Caco-2 (cell line): ENCODE results near the gene PDE4D. TPM values are rescaled to one million over a fixed set of nuclear protein-coding genes. Genes with fewer than 3 reads are reported as not detected.

ENCODE experiments used
- BruUV-seq: library from RNA; stranded (reverse); fragments of 400-500 nt; replicated peaks from 2 replicates; lab custom pipeline; 2021; lab: Mats Ljungman, UMichigan
- CTCF ChIA-PET: fragments of 300-600 bp; sonication (Branson Sonifier 250); formaldehyde crosslinking; loops from one replicate; lab custom pipeline; 2022; ENCODE audit warnings: antibody characterized with exemption; lab: Charles Lee
- POLR2A ChIA-PET: fragments of 300-600 bp; sonication (Branson Sonifier 250); formaldehyde crosslinking; loops from one replicate; lab custom pipeline; 2022; ENCODE audit warnings: antibody characterized with exemption; lab: Charles Lee
- DNase-seq, 2 experiments: peaks; one replicate each; pipeline versions ENCODE4 v3.0.0 to v3.0.0-alpha.2; 2020 to 2022
- H3K27me3 ChIP-seq: replicated peaks from 2 replicates; pipeline ENCODE4 v1.6.0; 2011; ENCODE audit warnings: low read length; ENCODE audit not compliant: control insufficient read depth, insufficient read depth
- H3K36me3 ChIP-seq: 2 replicates; pipeline ENCODE4 v1.5.1; 2011; ENCODE audit warnings: low read length; ENCODE audit not compliant: control insufficient read depth, insufficient read depth
- H3K4me1 ChIP-seq: fragments of 250-450 bp; sonication (Bioruptor Pico); 2 replicates; pipeline ENCODE4 v1.5.1; 2020; ENCODE audit warnings: mild to moderate bottlenecking
- H3K4me3 ChIP-seq: 2 replicates; pipeline ENCODE4 v1.5.1; 2011; ENCODE audit warnings: low read depth, mild to moderate bottlenecking, control low read depth, low read length
- H3K9me3 ChIP-seq: fragments of 250-450 bp; sonication (Bioruptor Pico); 2 replicates; pipeline ENCODE4 v1.5.1; 2020; ENCODE audit warnings: mild to moderate bottlenecking, moderate library complexity
- H3K27ac Mint-ChIP-seq: one replicate; pipeline ENCODE4 v1.8.0; 2022; ENCODE audit warnings: mixed read lengths; ENCODE audit not compliant: unreplicated experiment
- H3K27me3 Mint-ChIP-seq: one replicate; pipeline ENCODE4 v1.8.0; 2022; ENCODE audit warnings: mixed read lengths; ENCODE audit not compliant: insufficient read depth, unreplicated experiment
- H3K36me3 Mint-ChIP-seq: one replicate; pipeline ENCODE4 v1.8.0; 2022; ENCODE audit warnings: mild to moderate bottlenecking, mixed read lengths; ENCODE audit not compliant: insufficient read depth, unreplicated experiment
- H3K4me1 Mint-ChIP-seq: one replicate; pipeline ENCODE4 v1.8.0; 2022; ENCODE audit warnings: low read depth, mixed read lengths; ENCODE audit not compliant: unreplicated experiment
- H3K4me3 Mint-ChIP-seq: one replicate; pipeline ENCODE4 v1.8.0; 2022; ENCODE audit warnings: mild to moderate bottlenecking, moderate library complexity, mixed read lengths; ENCODE audit not compliant: unreplicated experiment
- H3K9me3 Mint-ChIP-seq: one replicate; pipeline ENCODE4 v1.8.0; 2022; ENCODE audit warnings: mixed read lengths; ENCODE audit not compliant: unreplicated experiment
- intact Hi-C: fragments of 100-400 bp; cut with micrococcal nuclease; formaldehyde crosslinking; loops from one replicate; pipeline ENCODE4 v1.10.0; 2022; ENCODE audit not compliant: unreplicated experiment
- total RNA-seq: library from RNA; stranded (reverse); gene quantifications from 2 replicates; pipeline ENCODE4 v1.2.3, GENCODE V29; 2022
- TF ChIP-seq, protein P1 (sequence below), 2 experiments: fragments of 200-600 bp in 1 of 2; IDR thresholded peaks; 1 replicate in 1 of 2; 2 replicates in 1 of 2; pipeline versions ENCODE4 v1.5.1 to v1.8.0; 2011 to 2022; ENCODE audit warnings: antibody characterized with exemption in 1 of 2, control low read depth in 1 of 2, inconsistent platforms in 1 of 2, low read depth in 1 of 2, low read length in 1 of 2, mild to moderate bottlenecking in 1 of 2, moderate library complexity in 1 of 2; ENCODE audit not compliant: insufficient read depth in 1 of 2, severe bottlenecking in 1 of 2, unreplicated experiment in 1 of 2

The PDE4D gene
- total RNA-seq, 1 experiment from 2014 or later, result 89.8 TPM

DNA sequence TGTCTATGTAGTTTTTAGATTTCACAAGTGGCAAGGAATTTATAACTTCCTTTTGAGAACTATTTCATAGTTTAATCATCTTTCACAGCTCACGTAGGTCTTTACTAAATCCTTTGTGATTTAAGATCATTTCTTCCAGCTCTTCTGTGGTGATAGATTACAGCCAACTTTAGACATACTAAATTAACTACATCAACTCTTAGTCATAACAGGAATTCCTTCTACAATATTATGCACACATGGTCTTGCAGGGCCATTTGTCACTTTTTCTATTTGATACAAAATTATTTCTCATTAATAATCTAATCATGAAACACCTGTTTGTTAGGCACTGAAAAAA, 208.4 kb downstream of the PDE4D start:
- Histone ChIP-seq H3K27me3 (no peaks in the 10 kb centered on the region; the same call in 1 of the 2 replicates), H3K36me3 (no peaks in the 10 kb centered on the region), H3K4me1 (no peaks in the 10 kb centered on the region), H3K9me3 (no peaks in the 10 kb centered on the region), H3K4me3 (no peak overlapping the region)
- H3K27ac Mint-ChIP-seq, result no peak overlapping the region
- TF ChIP-seq, protein P1, sequence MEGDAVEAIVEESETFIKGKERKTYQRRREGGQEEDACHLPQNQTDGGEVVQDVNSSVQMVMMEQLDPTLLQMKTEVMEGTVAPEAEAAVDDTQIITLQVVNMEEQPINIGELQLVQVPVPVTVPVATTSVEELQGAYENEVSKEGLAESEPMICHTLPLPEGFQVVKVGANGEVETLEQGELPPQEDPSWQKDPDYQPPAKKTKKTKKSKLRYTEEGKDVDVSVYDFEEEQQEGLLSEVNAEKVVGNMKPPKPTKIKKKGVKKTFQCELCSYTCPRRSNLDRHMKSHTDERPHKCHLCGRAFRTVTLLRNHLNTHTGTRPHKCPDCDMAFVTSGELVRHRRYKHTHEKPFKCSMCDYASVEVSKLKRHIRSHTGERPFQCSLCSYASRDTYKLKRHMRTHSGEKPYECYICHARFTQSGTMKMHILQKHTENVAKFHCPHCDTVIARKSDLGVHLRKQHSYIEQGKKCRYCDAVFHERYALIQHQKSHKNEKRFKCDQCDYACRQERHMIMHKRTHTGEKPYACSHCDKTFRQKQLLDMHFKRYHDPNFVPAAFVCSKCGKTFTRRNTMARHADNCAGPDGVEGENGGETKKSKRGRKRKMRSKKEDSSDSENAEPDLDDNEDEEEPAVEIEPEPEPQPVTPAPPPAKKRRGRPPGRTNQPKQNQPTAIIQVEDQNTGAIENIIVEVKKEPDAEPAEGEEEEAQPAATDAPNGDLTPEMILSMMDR (IDR thresholded peaks at IDR 0.05; ENCODE audit: insufficient read depth in 1 of 2, low read depth in 1 of 2, low read length in 1 of 2, severe bottlenecking in 1 of 2, unreplicated experiment in 1 of 2), result no peak
- ChIA-PET POLR2A (no interaction called here), CTCF (no interaction called here)
- BruUV-seq, result no TSS peak
- H3K9me3 Mint-ChIP-seq, result no peaks in the 10 kb centered on the region
- H3K4me3 Mint-ChIP-seq, result no peak overlapping the region
- no peaks in the 10 kb centered on the region for H3K36me3 Mint-ChIP-seq
- H3K27me3 Mint-ChIP-seq, result peaks cover 7% of the 10 kb centered on the region
- no peaks in the 10 kb centered on the region for H3K4me1 Mint-ChIP-seq
- intact Hi-C loops, result no loop called here
- DNase-seq, result no peak

- Histone ChIP-seq H3K9me3 (no peaks in the 10 kb centered on the region), H3K4me3 (no peak overlapping the region), H3K4me1 (no peaks in the 10 kb centered on the region), H3K27me3 (no peaks in the 10 kb centered on the region; the same call in 1 of the 2 replicates), H3K36me3 (no peaks in the 10 kb centered on the region)
- TF ChIP-seq, protein P1 (IDR thresholded peaks at IDR 0.05; ENCODE audit: insufficient read depth in 1 of 2, low read depth in 1 of 2, low read length in 1 of 2, severe bottlenecking in 1 of 2, unreplicated experiment in 1 of 2), result no peak
- intact Hi-C loops, result no loop called here
- Mint-ChIP-seq H3K9me3 (no peaks in the 10 kb centered on the region), H3K27ac (no peak overlapping the region), H3K4me1 (no peaks in the 10 kb centered on the region), H3K27me3 (peaks cover 5% of the 10 kb centered on the region), H3K36me3 (no peaks in the 10 kb centered on the region), H3K4me3 (no peak overlapping the region)
- DNase-seq, result no peak
- POLR2A ChIA-PET, result no interaction called here
- BruUV-seq, result no TSS peak
- CTCF ChIA-PET, result no interaction called here
Observed at GRCh38 chr5:59684388-59685190, 208.9 kb downstream of the PDE4D start.

DNA sequence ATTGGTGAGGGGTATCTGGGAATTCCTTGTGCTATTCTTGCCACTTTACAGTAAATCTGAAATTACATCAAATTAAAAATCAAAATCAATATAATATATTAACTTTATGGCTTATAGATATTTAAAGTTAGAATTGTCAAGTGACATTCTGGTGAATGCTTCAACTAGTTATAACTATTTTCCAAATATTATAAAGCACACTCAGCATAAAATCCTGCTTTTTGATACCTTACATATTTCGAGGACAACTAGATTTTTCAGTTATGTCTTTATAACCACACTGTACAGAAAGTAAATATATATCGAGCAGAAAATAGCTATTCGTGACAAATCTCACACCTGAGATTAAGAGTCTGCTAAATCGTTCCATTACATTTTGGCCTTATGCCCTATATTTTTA, 210.2 kb downstream of the PDE4D start:
- no peak overlapping the region for H3K4me3 Mint-ChIP-seq
- H3K4me3 ChIP-seq, result no peak overlapping the region
- no peak for DNase-seq
- POLR2A ChIA-PET, result no interaction called here
- BruUV-seq, result no TSS peak
- no peaks in the 10 kb centered on the region for H3K9me3 ChIP-seq
- H3K27me3 ChIP-seq, result no peaks in the 10 kb centered on the region; the same call in 1 of the 2 replicates
- intact Hi-C loops, result no loop called here
- H3K9me3 Mint-ChIP-seq, result no peaks in the 10 kb centered on the region
- CTCF ChIA-PET, result no interaction called here
- H3K4me1 Mint-ChIP-seq, result no peaks in the 10 kb centered on the region
- TF ChIP-seq, protein P1 (IDR thresholded peaks at IDR 0.05; ENCODE audit: insufficient read depth in 1 of 2, low read depth in 1 of 2, low read length in 1 of 2, severe bottlenecking in 1 of 2, unreplicated experiment in 1 of 2), result no peak
- H3K27me3 Mint-ChIP-seq, result peaks cover 5% of the 10 kb centered on the region
- no peaks in the 10 kb centered on the region for H3K4me1 ChIP-seq
- H3K36me3 Mint-ChIP-seq, result no peaks in the 10 kb centered on the region
- no peak overlapping the region for H3K27ac Mint-ChIP-seq
- no peaks in the 10 kb centered on the region for H3K36me3 ChIP-seq
